PC-9 (cell line): ENCODE results near the gene FAM184A.

Source experiments
- EZH2 ChIP-seq: fragments of 200-600 bp; sonication (generic); IDR thresholded peaks from 2 replicates; pipeline ENCODE4 v1.8.0; 2017; ENCODE audit warnings: antibody characterized with exemption, low read depth
- TF ChIP-seq, protein P1 (sequence below): fragments of 200-600 bp; sonication (generic); conservative IDR thresholded peaks from 2 replicates; pipeline ENCODE4 v1.6.1; 2017; ENCODE audit warnings: mixed run types, antibody characterized with exemption, mild to moderate bottlenecking, moderate library complexity

DNA sequence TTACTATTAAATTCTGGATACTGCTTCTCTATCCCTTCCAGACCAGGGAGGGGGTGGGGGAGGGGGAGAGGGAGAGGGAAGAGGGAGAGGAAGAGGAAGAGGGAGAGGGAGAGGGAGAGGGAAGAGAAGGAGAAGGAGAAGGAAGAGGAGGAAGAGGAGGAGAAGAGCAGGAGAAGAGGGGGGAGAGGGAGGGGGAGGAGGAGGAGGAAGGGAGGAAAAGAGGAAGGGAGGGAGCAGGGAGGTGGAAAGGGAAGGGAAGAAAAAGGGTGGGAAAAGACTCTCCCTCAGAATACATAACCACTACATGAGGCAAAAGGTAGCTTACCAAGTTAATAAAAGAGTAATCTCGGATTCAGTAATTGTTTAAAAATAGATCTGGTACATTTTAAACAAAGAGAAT lies 46.0 kb downstream of the FAM184A start:
- TF ChIP-seq, protein P1, sequence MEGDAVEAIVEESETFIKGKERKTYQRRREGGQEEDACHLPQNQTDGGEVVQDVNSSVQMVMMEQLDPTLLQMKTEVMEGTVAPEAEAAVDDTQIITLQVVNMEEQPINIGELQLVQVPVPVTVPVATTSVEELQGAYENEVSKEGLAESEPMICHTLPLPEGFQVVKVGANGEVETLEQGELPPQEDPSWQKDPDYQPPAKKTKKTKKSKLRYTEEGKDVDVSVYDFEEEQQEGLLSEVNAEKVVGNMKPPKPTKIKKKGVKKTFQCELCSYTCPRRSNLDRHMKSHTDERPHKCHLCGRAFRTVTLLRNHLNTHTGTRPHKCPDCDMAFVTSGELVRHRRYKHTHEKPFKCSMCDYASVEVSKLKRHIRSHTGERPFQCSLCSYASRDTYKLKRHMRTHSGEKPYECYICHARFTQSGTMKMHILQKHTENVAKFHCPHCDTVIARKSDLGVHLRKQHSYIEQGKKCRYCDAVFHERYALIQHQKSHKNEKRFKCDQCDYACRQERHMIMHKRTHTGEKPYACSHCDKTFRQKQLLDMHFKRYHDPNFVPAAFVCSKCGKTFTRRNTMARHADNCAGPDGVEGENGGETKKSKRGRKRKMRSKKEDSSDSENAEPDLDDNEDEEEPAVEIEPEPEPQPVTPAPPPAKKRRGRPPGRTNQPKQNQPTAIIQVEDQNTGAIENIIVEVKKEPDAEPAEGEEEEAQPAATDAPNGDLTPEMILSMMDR, result no peak
- TF ChIP-seq EZH2, result no peak
